ENCODE results near the gene ANAPC16.
"Not testable (repeated sequence)": the region's sequence is repeated elsewhere in the genome, so short reads cannot be mapped to it uniquely, and the experiment has no call there.

ANAPC16 gene

GRCh38 chr10:72243822-72244437 is 28.1 kb downstream of the ANAPC16 start:
- TF ChIP-seq CTCF (IDR thresholded peaks at IDR 0.05; ENCODE audit: insufficient read depth, missing control alignments) = peak; percentile 22
- FAIRE-seq = no peak
- DNase-seq (ENCODE audit: insufficient read length, low spot score) = no peak

- DNase-seq (ENCODE audit: insufficient read length, low spot score) (no peak), FAIRE-seq (no peak)
- no peak for TF ChIP-seq CTCF (IDR thresholded peaks at IDR 0.05; ENCODE audit: insufficient read depth, missing control alignments)
Observed at GRCh38 chr10:72244573-72245038, 28.8 kb downstream of the ANAPC16 start.

GRCh38 chr10:72245949-72246525 is 30.2 kb downstream of the ANAPC16 start:
- FAIRE-seq (no peak), DNase-seq (ENCODE audit: insufficient read length, low spot score) (no peak)
- TF ChIP-seq CTCF (IDR thresholded peaks at IDR 0.05; ENCODE audit: insufficient read depth, missing control alignments) = no peak

GRCh38 chr10:72248468-72249151 is 32.8 kb downstream of the ANAPC16 start:
- no peak for TF ChIP-seq CTCF (IDR thresholded peaks at IDR 0.05; ENCODE audit: insufficient read depth, missing control alignments)
- no peak for FAIRE-seq
- no peak for DNase-seq (ENCODE audit: insufficient read length, low spot score)

- FAIRE-seq; DNase-seq (ENCODE audit: insufficient read length, low spot score): not testable (repeated sequence)
Observed at GRCh38 chr10:72249176-72249862, 33.5 kb downstream of the ANAPC16 start.

- no peak for TF ChIP-seq CTCF (IDR thresholded peaks at IDR 0.05; ENCODE audit: insufficient read depth, missing control alignments)
- no peak for DNase-seq (ENCODE audit: insufficient read length, low spot score)
- FAIRE-seq = no peak
Observed at GRCh38 chr10:72250666-72251065, 34.9 kb downstream of the ANAPC16 start.

GRCh38 chr10:72251635-72252034 is 35.8 kb downstream of the ANAPC16 start:
- no peak for FAIRE-seq
- DNase-seq (ENCODE audit: insufficient read length, low spot score) = no peak

More at GRCh38 chr10:72251635-72252034, 35.8 kb downstream of the ANAPC16 start:
- no peak for TF ChIP-seq CTCF (IDR thresholded peaks at IDR 0.05; ENCODE audit: insufficient read depth, missing control alignments)
